ENCODE results near the gene LINS1.
"Not testable (repeated sequence)": the region's sequence is repeated elsewhere in the genome, so short reads cannot be mapped to it uniquely, and the experiment has no call there.

Gene LINS1

GRCh38 chr15:100598655-100599054 is 3.3 kb downstream of the LINS1 start:
- DNase-seq: no peak

DNA sequence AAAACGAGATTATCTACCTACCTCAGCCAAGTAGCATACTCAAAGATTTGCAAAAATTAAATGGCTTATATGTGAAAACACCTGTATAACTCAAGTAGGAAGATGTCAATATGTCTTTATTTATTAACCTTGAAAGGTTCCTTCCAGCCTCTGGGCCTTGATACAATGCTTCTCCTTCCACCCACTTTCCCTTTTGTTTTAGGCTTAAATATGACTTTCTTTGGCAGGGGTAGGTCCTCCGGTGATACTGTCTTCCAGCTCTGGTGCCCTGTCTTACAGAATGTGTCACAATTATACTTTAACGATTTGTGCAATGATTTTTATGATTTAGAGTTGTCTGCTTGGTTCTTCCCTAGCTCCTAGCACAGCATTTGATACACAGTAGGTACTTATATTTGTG is 4.1 kb downstream of the LINS1 start:
- DNase-seq: no peak

- DNase-seq: no peak
These were observed 5.2 kb downstream of the LINS1 start for GRCh38 chr15:100596792-100597191.

DNA sequence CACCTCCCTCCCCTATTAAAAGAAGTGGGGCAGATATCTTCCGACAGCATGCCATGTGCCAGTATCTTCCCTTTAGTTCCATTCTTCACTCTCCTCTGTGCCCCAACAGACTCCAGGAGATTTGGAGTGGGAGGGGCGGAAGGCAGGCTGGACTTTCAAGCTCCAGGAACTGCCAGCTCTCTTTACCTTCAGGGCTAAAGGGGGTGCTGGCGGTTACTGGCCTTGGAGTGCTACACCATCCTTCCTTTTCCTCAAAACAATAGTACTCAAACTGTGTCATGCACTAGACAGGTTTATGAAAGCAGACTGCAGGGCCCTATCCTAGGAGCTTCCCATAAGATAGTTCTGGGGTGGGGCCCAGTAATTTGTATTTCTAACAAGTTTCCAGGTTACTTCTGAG is 6.0 kb downstream of the LINS1 start:
- no peak for DNase-seq

DNA sequence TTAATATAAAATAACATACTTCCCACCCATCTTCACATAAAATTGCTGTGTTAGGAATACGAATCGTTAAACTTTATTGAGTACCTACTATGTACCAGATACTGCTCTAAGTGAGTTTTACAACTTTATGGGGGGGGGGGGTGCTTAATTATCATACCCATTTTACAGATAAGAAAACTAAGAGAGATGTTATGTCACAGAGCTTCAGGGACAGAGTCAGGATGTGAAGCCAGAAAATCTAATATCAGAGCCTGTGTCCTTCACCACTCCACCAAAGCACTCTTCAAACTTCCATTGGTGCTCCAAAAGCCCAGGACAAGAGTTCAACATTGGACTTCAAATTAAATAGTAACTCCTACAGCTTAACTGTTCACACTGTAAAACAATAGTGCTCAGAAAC is 8.6 kb downstream of the LINS1 start:
- no peak for DNase-seq

DNA sequence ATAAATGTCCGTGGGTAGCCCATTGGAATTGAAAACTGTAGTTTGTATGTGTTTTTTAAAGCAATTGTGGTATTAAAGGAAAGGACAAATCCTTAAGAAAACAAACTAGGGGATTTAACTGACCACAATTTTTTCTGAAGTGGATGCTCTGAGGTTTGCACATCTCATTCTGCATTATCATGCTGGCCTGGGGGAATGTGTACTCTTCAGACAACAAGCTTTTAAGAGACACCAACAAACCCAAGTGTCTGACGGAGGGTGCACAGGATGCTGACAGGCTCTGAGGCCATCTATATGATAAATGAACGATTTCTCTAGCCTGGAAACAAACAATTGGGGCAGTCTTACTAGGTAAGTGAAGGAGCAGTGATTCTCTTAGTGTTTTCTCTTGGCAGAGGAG is 9.1 kb downstream of the LINS1 start:
- no peak for DNase-seq

- DNase-seq: no peak
These were observed 10.1 kb downstream of the LINS1 start for GRCh38 chr15:100591835-100592234.

DNA sequence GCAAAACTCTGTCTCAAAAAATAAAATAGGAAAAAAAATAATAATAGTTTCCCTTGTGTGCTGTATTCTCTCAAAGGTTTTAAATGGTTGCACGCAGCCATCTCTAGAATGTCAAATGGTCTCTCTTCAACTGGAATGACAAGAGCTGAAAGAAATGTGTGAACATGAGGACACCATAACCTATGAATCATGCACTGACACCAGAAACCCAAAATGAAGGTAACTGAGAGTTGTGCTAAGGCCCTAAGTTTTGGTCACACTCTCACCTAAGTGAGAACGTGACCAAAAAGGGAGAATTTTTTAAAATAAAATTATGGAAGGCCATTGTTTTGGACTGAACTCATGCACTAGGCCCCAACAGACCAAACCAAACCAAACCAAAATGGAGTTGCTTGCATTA is 10.8 kb downstream of the LINS1 start:
- not testable (repeated sequence) for DNase-seq

GRCh38 chr15:100588638-100589242 is 13.2 kb downstream of the LINS1 start:
- DNase-seq: no peak

GRCh38 chr15:100580414-100580813 is 21.6 kb downstream of the LINS1 start:
- DNase-seq: no peak

DNA sequence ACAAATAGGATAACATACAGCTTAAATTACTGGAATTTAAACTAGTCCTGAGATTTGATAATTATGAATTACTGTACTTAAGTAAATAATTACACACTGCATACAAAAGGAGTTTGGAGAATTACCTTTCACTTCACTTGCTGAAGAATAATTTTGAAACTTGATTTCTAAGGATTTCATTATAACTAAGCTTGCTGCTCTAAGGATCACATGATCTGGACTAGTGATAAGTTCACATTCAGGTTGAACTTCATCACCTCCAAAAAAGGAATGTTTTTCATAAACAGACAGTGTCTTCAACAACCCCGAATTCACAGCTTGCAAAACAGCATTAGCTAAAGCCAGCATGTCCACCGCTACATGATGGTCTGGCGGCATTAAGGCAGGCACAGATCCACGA is 28.5 kb downstream of the LINS1 start:
- DNase-seq: no peak

DNA sequence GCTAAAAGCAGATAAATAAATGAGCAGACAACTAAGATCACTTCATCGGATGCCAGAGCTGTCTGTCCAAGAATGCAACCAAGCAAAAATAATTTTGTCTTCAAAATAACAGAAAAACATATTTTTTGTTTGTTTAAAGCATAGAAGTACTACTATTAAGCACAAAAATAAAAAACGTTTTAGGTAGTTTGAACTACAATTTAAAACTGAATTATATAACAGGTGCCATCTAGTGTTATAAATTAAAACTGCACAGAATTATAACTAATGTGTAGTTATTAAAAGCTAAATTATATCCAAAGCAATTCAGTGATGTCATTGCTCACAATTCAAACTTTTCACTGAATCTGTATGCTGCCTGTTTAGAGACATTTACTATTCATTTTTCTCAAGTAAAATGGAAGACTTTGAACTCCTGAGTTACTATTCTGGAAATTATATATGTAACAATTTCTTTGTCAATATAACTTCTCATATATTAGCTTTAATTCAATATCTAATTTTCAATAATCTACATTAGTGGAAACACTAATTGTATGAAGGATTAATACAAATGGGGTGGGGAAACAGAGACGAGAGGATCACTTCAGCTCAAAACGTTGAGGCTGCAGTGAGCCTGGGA is 29.5 kb downstream of the LINS1 start:
- DNase-seq: no peak

DNA sequence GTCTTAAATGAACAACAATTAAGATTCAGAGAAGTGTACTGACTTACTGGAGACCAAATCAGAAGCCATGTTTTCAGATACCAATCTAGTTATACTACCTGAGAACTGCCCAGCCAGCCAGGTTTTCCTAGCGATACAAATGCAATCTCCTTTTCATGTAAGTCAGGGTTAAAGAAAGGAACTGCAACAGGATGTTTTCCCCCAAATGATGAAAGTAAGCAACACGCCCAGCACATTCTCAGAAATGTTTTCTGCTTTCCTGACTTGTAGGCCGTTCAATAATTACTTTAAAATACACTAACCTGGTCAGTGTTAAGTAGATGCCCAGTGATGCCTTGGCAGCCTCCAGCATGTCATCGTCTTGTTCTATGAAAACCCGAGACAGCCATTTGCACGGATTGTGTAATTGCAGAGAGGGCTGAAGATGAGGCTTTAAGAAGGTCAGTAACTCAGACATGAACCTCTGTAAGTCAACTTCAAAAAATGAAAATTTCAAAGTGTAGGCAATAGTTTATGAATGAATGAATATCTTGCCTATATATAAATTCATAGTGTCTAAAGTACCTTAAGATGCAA is 30.3 kb downstream of the LINS1 start:
- DNase-seq: no peak

DNA sequence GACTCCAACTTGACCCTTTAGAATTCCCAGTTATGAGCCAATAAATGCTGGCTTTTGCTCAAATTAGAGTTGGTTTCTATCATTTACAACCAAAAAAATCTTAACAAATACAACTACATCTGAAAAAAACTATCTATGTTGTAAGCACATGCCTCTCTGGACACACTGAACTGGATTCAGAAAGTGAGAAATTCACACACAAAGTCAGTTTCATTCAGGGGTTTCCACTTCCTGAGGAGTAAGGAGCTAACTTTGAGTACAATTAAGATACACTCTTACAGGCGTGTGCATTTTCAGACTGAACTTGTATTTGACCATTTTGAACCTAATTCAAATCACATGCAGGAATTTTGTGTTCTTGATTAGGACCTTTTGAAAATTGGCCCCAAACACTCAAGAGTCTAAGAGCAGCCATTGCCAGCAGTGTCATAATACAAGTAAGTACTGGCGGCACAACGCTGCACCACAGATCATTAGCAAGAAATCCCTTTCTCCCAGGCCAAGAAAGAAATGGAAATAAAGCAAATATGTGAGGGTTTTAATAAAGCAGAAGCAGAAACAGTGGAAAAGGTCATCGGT is 31.2 kb downstream of the LINS1 start:
- DNase-seq: no peak

DNA sequence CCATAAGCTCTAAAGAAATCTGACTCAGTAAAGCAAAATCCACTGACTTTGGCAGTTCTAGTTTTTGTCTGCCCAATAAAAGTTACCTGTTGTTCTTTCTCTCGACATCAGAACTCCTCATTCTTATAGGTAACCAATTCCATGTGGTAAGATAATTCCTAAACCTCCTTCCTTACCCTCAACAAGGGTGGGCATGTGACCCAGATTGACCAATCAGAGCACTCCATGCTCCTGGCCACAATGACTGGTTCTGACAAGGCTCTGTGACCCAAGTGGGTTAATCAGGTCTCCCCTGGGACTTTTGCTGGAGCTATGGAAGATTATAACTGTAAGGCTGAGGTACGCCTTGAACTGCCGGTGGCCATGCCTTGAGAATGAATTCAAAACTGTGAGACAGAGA is 31.7 kb downstream of the LINS1 start:
- DNase-seq: no peak

DNA sequence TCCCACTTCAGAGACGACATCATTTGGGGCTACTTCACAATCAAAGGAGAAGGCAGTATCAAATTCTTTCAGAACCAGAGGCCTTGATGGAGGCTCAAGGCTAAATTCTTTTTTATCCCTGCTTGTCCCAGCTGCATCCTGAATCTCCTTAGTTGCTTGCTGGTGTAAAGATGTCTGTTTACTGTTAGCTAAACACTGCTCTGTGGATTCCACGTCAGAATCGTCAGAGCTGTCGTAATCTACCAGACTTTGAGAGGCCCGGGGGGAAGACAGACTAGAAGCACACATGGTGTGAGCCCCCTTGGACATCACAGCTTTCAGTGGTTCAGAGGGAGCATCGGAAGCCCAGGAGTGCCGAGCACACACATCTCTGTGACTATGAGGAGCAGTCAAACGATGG is 32.6 kb downstream of the LINS1 start:
- DNase-seq: no peak

GRCh38 chr15:100566850-100567628 is 34.9 kb downstream of the LINS1 start:
- no peak for DNase-seq

- no peak for DNase-seq
These were observed 36.4 kb downstream of the LINS1 start for GRCh38 chr15:100565591-100565990.

DNA sequence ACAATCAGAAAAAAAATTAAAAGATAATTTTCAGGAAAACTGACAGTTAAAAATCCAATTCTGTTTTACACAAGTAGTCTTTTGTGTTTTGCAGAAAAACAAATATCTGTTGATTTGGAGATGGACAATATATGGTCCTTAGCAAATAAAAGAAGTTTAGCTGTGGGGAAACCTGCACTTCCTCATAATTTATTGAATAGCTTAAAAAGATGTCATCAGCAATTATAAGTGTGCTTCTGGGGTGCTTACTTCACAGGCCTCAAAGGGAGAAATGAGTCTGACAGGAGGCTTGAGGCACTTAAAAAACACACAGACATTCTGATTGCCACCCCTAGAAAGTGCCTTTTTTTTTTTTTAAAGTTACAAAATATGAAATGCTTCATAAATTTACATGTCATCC is 41.7 kb downstream of the LINS1 start:
- no peak for DNase-seq

DNA sequence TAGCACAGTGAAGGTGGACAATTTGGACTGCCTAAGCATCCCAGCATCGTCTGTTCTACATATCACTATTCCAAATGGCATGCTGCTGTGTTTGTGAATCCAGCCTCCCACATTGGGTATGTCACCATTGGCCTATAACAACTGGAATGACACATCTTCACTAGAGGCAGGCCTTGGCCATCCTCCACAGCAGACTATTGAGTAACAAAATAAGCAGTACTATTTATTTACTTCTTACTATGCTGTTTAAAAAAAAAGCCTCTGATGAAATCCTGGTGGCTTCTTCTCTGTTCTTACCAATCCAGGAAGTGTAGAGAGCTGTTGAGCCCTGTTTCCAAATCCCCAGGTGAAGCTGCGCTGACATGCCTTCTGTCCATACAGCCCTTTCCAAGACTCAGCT is 42.7 kb downstream of the LINS1 start:
- DNase-seq: no peak

- no peak for DNase-seq
These were observed 43.2 kb downstream of the LINS1 start for GRCh38 chr15:100558771-100559254.

DNA sequence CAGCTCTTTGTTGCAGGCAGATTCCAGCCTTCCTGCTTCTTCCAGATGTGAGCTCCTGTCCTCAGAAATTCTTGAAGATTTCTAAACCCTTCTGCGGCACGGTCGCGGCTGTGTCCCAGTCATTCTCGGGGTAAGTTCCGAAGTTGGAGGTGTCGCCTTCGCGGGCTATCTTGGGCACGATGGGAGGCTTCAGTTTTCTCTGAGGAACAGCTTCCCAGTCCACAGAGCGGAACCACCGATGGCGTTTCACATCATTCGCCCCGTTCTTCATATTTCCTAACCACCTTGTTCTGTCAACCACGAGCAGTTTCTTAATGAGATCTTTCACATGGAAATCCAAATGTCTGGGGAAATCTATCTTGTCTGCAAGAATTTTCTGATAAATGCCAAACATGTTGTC is 48.5 kb downstream of the LINS1 start:
- DNase-seq: no peak

DNA sequence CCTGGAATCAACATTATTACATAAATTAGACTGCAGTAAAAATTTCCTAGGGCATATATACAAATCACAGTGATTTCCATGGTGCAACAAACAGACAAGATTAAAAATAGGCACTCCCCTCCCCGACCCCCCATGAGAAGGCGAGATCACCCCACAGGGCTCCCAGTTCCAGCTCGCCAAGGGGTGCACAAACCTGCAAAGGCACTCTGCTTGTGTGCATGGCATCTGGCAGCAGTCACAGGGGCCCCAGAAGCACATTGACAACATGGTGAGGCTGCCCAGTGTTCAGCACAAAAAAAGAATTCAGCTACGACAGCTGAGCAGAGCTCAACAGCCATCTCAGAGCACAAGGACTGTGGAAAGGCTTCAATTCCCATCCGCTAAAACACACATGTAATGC is 54.0 kb downstream of the LINS1 start:
- no peak for DNase-seq

GRCh38 chr15:100544946-100545345 is 57.0 kb downstream of the LINS1 start:
- DNase-seq: no peak
